Left ventricle myocardium superior (tissue), 1 donor: Measurements from ENCODE around the gene ARHGAP28. TPM values are rescaled to one million over a fixed set of nuclear protein-coding genes. Genes with fewer than 3 reads are reported as not detected.

Source experiments
- ATAC-seq: fragments of 200-7000 bp; cut with Tn5 transposase; one replicate; pipeline ENCODE4 v1.9.1; 2020; ENCODE audit warnings: mild to moderate bottlenecking, moderate library complexity
- DNase-seq: peaks from one replicate; pipeline ENCODE4 v3.0.0-alpha.2; 2020
- intact Hi-C: fragments of 100-400 bp; cut with micrococcal nuclease; formaldehyde crosslinking; loops from one replicate; pipeline ENCODE4 v1.11.0; 2022
- total RNA-seq: library from RNA; stranded (reverse); fragmentation: NEBNext Ultra II Directional; extraction: Animal tissue kit (Norgen Biotek cat#: 25700); gene quantifications from one replicate; pipeline ENCODE4 v1.2.1, GENCODE V29; 2021
- donor health status: DM: no; HTN: yes; CAD: no; lungs with severe emphysema.

The ARHGAP28 gene
- total RNA-seq, 1 donor from 2014 or later, result 1.4 TPM

DNA sequence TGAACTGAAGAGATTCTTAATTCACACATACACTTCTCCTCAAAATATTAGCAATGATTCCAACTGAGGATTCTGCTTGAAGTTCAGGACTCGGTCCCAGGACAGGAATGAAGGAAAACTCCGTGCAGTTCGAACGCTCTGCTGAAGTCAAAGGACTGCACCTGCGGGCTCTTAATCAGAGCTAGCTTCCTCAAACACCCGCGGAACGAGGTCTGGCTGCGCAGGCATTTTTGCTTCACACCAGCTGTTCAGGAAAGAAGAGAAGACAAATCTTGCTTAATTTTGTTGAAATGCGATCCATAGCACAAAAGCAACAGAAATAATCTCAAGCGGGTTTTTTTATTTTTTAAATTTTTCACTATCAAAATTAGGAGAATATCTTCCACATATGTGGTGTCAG lies 212.5 kb downstream of the ARHGAP28 start:
- DNase-seq, result no peak
- no peak for ATAC-seq
- intact Hi-C loops, result no loop called here

DNA sequence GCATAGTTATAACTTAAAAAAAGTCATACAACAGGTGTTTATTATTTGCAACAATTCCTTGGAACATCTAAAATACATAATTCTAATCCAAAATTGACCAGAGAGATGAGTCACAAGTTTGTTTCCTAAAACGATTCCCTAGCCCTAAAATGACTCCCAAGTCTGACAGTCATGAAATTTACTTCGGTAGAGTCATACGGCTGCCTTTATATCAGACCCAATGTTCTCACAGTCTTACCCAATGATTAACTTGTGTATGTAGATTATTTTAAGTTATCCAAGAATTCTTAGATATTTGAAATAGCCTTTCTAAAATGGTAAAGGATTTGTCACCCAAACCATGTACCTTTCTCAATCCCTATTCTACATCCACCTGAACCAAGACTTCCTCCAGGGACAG lies 213.2 kb downstream of the ARHGAP28 start:
- no peak for ATAC-seq
- intact Hi-C loops, result no loop called here
- DNase-seq, result no peak

DNA sequence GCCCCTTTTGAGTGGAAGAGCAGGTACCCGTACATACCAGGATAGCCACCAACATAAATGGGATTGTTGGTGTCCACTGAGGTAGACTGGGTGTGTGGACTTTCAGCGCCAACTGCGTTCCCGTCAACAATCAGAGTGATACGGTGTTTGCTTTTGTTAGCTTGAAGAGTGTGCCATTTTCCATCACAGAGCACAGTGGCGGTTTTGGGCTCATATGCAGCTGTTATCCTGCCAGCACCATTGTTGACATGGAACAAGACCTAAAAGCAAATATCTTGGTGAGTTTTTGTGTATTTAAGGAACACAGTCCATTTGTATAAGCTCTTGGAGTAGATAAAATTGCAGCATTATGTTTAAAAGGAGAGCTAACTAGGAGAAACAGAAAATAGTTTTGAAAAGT lies 213.6 kb downstream of the ARHGAP28 start:
- no peak for DNase-seq
- no peak for ATAC-seq
- intact Hi-C loops, result no loop called here

DNA sequence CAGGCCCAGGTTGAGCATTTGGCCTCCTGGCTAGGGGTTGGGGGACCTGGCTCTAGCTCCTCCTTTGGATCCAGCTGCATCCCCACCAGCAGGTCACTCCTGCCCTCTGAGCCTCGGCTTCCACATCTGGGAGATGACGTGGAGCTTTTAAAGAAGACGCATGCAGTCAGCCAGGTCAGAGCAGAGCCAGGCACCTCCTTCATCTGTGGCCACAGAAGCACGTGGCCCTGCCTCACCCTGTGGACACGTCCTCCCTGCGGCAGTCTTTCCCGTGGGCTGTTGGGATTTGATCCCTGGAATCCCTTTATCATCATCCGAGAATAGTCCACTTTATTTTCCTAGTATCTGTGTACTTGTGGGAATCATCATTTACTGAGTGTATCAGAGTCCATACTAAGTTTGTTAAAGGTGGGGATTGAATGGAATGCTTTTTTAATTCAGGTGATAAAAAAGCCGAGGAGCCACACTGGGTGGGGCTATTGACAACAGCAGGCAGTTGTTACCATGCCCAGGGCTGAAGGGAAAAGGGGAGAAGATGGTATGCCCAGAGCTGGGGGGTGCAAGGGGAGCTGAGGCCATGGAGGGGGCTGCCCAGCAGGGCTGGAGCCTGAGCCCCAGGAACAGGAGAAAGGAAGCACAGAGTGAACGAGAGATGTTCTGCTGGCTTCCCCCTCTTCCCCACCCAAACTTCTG lies 218.0 kb downstream of the ARHGAP28 start:
- intact Hi-C loops, result no loop called here
- ATAC-seq, result no peak
- no peak for DNase-seq

DNA sequence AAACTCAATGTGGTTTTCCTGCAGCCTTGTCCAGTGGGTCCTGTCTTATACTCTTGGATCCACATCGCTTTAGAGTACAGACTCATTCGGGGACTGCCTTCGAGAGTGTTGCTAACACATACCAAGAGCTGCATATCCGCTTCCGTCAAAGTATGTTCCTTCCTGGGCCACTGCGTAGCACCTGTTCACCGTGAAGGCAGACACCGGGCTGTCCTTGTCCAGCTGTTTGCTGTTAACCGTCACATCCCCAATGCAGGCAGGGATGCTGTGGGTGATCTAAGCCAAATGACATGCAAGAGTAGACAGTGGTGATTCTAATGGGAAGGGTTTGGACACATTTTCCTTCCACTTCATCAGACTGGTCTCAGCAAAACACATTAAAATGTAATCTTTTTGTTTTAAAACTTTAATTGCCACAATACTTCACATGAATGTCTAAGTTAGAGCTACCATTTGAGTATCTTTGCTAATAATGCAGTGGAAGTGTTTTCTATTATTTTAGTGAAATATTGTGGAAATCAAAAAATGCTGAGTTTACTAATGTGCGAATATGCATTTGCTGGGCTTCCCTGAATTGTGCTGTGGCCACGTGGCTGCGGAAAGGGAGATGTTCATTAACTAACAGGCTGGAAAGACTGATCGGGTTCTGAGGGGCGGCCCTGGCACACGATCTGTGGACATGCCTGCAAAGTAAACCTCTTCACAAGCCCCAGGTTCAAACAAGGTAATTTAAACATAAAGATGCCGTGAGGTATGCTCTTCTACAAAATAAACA lies 219.0 kb downstream of the ARHGAP28 start:
- intact Hi-C loops, result no loop called here
- DNase-seq (no peak), ATAC-seq (no peak)

DNA sequence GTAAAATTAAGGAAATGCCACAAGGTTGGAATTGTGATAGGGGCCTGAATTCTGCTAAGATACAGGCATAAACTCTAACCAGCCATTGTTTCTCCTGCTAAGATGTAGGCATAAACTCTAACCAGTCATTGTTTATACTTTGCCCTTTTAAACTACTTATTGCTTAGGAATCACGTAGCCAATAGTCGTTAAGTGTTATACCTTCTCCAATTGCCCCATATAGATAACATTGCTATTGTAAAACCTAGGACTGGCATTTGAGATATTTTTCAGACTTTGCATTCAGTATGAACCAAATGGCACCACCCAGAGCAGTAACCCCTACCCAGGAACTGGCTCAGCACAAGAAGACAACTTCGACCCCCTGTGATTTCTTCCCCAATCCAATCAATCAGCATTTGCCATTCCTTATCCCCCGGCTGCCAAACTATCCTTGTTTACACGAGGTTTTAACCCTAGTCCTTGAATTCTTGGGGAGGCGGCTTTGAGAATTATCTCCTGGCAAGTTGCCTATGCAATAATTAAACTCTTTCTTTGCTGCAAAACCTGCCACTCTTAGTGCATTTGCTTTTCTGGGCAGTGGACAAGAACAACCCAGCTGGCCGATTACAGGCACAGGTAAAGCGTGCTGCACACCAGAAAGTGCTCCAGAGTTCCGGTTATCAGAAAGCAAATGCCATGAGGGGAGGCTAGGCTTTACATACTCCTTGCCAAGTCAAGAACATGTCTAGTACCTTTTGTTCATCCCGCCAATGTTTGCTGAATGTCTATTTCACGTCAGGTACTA lies 220.5 kb downstream of the ARHGAP28 start:
- no peak for DNase-seq
- no peak for ATAC-seq
- intact Hi-C loops, result no loop called here

DNA sequence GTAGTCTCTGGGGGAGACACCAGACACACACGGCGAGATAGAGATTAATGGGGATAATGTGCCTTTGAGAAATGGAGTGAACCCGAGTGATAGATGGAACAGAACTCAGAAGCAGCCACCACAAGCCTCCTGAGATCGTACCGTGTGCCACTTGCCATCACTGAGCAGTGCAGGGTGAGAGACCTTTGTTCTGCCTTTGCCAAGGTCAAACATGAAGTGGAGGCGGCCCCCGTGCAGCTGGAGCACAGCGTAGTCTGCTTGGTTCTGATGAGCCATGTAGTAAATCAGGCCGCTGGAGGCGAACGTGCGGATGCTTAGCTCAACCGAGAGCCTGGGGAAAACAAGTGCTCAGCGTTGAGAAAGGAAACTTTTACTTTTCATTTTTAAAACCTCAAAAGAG lies 221.1 kb downstream of the ARHGAP28 start:
- DNase-seq, result no peak
- intact Hi-C loops, result no loop called here
- ATAC-seq, result no peak

DNA sequence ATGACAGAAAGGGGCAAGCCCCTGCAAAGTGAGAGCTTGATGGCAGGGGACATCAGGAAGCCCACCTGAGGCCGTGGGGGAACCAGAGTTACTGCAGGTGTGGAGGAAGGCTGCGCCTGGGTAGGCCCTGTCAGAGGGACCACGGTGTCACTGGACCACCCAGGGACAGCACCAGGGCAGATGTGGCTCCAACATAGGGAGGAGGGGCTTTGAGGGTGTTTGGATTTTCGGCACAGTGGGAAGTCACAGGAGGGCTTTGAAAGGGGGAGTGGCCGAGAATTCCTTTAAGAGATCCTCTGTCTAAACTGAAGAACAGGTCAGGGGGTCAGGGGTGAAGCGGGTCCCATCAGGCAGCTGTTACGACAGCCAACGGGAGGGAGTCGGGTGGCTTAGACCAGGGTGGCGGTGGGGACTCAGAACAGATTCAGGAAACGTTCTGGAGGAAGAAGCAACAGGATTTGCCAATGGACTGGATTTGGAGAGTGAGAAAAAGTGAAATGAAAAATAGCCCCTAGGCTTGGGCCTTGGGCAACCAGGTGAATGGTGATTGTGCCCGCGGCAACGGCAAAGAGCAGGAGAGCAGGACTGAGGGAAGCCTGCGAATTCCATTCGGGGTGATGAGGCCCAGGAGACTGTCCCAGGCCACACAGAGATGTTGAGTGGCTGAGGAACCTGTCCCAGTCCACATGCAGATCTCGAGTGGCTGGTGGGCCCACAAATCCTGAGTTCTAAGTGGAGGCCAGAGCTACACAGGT lies 222.0 kb downstream of the ARHGAP28 start:
- ATAC-seq (no peak), DNase-seq (no peak)
- intact Hi-C loops, result no loop called here

DNA sequence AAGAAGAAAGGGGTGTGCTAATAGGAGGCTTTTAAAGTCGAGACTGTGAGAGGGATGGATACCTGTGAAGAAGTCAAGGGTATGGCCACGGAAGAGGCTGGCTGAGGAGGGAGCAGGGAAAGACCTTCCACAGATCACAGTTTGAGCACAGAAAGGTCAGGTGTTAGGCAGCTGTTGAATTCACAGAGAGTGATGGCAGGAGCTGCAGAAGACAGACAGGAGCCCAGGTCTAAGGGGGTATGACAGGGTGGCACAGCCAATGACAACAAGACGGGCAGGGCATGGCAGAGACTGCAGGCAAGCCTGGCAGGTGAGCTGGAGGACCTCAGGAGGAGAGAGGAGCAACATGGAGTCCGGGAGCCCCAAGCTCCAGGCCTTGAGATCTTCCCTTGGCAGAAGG lies 225.0 kb downstream of the ARHGAP28 start:
- ATAC-seq (no peak), DNase-seq (no peak)
- intact Hi-C loops, result no loop called here

DNA sequence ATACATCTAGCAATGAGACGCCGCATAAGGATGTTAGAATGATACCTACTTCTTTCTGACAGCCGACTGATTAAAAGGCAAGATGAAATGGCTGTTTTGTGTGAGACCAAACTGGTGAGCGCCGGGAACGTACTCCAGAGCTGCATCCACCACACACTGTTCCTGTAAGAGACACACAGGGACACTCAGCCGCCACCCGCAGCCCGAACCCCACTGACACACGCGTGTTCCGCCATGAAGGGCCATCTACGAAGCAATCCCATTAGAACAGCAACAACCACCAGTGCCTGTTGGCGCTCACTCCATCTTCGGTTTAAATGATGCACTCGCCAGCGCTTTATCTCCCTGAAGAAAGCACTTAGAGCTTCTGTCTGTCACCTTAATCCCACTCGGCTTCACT lies 225.8 kb downstream of the ARHGAP28 start:
- ATAC-seq, result no peak

DNA sequence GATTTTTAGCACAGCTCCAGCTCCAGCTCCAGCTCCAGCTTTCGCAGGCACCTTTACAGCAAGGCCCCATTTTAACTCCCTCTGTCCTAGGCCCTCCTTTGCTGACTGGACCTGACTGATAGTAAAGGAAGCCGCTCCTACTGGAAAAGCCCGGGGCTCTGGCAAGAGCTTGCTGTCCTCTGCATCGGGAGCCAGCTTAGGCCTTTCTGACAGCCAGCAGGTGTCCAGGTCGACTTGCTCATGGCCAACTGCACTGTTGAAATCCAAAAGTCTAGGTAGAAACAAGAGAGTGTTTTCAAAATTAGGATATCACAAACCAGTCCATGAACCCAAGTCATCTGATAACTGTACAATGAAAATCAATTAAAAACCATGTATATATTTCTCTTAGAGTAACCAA lies 227.0 kb downstream of the ARHGAP28 start:
- DNase-seq (no peak), ATAC-seq (no peak)
- intact Hi-C loops, result no loop called here

More for the DNA sequence above, 225.8 kb downstream of the ARHGAP28 start:
- DNase-seq, result no peak
- intact Hi-C loops, result no loop called here

DNA sequence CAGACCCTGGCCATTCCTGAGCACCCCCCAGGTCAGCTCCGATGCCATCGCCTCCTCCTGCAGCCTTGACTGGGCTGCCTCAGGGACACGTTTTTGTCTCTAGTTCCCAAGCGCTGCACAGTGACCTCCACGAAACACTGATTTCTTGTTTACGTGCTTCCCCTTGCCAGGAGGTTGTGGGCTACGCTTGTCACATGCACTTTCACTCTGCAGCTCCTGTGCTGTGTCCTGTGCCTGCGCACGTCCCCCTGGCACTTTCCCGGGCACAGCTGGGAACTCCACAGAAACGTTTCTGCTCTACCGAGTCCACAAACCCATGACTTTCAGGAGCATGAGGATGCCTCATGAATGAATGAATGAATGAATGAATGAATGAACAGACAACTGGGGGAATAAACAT lies 227.5 kb downstream of the ARHGAP28 start:
- ATAC-seq (no peak), DNase-seq (no peak)
- intact Hi-C loops, result no loop called here

DNA sequence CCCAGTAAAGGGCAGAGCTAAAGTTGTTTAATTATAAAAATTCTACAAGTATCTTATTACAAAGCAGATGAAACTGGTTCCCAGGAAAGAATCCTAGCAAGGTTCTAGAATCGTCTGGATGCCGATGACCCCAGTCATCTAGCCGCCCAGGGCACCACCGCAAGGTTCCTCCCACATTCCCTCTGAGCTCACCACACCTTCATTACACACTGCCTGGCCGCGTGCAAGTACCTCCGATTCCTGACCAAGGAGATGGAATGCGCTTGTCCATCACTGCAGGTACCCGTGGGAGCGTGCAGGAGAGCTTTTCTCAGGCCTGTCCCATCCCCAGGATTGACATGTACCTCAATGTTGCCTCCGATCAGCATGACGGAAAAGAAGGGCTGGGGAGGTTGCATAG lies 229.6 kb downstream of the ARHGAP28 start:
- intact Hi-C loops, result no loop called here
- ATAC-seq (no peak), DNase-seq (no peak)

DNA sequence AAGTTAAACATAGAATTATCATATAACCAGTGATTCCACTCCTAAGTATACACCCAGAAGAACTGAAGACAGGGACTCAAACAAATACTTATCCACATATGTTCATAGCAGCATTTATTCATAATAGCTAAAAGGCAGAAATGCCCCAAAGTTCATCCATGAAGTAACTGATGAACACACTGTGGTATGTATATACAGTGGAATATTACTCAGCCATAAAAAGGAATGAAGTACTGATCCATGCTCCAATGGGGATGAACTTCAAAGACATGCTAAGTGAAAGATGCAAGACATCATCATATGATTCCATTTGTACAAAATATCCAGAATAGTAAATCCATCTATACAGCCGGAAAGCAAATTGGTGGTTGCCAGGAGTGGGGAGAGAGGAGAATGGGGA lies 230.6 kb downstream of the ARHGAP28 start:
- intact Hi-C loops, result no loop called here
- DNase-seq, result no peak
- no peak for ATAC-seq

DNA sequence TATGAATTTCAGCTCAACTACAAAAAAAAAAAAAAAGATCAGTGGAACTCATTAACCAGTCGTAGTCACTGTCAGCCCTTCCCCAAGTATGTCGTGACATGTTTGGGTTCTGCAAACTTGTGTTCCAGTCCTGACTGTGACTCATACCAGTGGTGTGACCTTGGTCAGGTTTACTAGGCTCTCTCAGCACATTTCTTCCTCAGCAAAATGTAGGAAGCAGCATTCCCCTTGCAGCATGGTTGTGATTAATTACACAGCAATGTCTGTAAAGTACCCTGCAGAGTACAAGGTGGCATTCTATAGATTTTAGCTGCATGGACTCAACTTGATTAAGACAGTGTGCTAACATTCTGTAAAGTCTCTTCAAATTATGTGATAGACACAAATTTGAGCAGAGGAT lies 231.1 kb downstream of the ARHGAP28 start:
- ATAC-seq (no peak), DNase-seq (no peak)
- intact Hi-C loops, result no loop called here

DNA sequence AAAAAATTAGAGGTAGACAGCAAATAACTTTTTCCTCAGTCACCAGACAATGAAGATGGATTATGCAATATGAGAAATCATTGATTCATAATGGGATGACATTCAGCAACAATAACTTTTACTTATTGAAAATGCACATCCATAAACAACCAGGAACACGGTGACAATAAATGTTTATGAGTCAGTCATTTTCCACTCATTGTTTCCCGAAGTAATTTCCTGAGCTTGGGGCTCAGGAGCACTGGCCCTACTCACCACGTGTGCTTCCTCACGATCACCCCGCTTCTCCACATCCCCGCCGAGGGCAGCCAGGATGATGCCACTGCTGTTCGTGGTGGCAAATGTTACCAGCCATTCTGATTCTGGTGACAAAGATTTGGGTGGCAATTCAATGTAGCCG lies 231.8 kb downstream of the ARHGAP28 start:
- DNase-seq (no peak), ATAC-seq (no peak)
- intact Hi-C loops, result no loop called here

DNA sequence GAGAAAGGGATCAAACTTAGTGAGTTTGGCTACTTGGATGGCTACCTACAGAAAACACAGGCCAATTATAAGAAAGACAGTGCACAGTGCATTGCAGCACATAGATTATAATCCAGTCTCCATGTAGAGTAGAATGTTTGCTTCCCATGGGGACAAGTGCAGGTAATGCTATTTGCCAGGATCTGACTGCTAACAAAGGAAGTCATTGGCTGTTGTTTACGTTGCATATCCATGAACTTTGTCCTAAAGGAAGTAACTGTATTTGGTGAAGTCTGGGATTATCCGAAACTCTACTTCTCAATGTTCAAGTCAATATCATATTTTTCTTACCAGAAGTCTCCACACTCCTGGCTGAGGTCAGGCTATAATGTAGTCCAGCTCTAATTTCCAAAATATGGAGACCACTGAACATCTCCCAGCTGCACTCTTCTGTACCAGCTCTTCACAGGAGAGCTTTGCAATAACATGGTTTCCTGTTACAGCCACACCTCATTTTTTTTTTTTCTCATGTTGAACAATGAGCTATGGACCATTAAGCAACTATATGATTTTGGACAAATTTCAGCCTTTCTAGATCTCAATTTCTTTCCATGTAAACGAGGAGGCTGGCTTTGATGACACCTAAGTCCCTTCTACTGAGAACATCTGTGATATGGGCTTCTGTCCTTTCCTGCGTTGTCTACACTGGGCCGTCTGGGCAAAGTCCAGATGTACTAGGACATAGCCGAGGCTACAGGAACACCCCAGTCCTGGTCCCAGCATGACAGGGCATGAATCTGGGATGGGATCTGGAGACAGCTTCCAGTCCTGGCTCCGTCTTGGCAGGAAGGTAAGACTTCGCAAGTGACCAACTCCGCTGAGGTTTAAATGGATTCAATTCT lies 233.3 kb downstream of the ARHGAP28 start:
- intact Hi-C loops, result no loop called here
- ATAC-seq (no peak), DNase-seq (no peak)

DNA sequence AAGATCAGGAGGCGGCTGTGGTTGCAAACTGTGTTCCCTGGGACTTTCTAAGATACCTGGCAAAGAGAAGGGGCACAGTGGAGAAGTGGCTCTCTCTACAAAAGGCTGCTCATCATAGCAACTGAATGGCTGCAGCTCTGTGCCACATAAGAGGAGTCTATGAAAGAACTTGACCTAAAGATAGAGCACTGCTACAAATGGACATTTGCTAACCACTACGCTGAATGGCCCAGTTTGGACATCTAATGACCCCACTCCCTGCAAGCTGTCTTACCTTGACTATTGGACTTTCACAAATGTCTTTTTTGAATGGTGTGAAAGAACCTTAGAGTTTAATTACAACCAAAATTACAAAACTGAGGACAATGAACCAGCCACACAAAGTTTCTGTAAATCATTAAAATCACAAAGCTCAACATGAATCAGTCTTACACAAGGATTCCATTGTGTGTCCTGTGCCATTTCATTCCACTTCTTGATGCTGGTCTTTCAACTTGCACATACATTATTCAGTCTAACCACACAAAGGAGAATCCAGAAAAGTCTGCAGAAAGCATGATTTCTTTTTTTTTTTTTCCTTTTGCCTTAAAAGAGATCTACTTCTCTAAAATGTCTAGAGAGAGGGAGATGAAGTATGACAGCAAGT lies 234.1 kb downstream of the ARHGAP28 start:
- intact Hi-C loops, result no loop called here
- no peak for ATAC-seq
- DNase-seq, result no peak
